HG03064 (cell line): ENCODE data around the gene SLC25A52.
A peak's percentile ranks its signal among the peaks of the same experiment; 100 is the strongest.
"Not testable (repeated sequence)": the region's sequence is repeated elsewhere in the genome, so short reads cannot be mapped to it uniquely, and the experiment has no call there.

Source experiments
- ATAC-seq: cut with Tn5 transposase; IDR thresholded peaks from one replicate; pipeline ENCODE4 v1.9.1; 2021; ENCODE audit warnings: low read depth; ENCODE audit not compliant: unreplicated experiment

The SLC25A52 gene, protein sequence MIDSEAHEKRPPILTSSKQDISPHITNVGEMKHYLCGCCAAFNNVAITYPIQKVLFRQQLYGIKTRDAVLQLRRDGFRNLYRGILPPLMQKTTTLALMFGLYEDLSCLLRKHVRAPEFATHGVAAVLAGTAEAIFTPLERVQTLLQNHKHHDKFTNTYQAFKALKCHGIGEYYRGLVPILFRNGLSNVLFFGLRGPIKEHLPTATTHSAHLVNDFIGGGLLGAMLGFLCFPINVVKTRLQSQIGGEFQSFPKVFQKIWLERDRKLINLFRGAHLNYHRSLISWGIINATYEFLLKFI

DNA sequence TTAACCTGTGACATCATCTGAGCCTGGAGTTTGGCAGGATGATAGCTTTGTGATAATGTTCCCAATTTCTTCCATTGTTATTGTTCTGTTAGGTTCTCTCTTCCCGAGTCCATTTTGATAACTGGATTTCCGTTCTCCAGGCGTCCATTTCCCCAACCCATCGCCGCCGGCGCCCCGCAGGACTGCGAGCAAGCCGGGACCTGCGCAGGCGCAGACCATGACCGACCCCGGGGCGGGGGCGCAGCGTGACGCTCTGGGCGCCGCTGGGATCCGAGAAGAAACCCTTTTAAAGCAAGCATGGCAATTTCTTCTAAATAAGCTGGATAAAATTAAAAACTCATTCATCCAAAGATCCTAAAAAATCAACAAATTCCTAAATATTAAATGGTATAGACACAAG lies at the start of gene SLC25A52:
Gene SLC25A52 (minus strand): TSS at position 186 of the 400 bp plus-strand sequence. CDS start 219 bp downstream, outside the sequence.
- ATAC-seq = no peak

DNA sequence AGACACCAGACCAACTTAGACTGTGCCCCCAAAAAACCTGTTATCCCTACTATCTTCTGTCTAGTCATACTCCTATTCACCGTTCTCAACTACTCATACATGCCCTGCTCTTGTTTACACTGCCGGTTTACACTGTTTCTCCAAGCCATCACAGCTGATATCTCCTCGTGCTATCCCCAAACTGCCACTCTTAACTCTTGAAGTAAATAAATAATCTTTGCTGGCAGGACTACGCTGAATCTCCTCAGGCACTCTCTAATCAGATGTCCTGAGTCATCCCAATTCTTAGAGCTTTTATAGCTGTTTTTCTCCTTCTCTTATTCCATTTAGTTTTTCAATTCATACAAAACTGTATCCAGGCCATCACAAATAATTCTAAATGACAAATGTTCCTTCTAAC lies 48.4 kb upstream of the SLC25A52 start:
- not testable (repeated sequence) for ATAC-seq

- ATAC-seq = no peak
Observed at GRCh38 chr18:31801078-31801477, 40.4 kb upstream of the SLC25A52 start.

DNA sequence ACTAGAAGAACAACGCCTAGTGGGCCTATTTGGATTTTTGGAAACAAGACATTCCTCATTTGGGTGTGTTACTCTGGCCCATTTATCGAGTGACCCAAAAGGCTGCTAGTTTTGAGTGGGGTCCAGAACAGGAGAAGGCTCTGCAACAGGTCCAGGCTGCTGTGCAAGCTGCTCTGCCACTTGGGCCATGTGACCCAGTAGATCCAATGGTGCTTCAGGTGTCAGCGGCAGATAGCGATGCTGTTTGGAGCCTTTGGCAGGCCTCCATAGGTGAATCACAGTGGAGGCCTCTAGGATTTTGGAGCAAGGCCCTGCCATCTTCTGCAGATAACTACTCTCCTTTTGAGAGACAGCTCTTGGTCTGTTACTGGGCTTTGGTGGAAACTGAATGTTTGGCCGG lies 38.6 kb upstream of the SLC25A52 start:
- ATAC-seq = not testable (repeated sequence)

- no peak for ATAC-seq
Observed at GRCh38 chr18:31798399-31798798, 37.7 kb upstream of the SLC25A52 start.

- ATAC-seq = no peak
Observed at GRCh38 chr18:31795747-31796146, 35.1 kb upstream of the SLC25A52 start.

- ATAC-seq = no peak
Observed at GRCh38 chr18:31793531-31793930, 32.9 kb upstream of the SLC25A52 start.

DNA sequence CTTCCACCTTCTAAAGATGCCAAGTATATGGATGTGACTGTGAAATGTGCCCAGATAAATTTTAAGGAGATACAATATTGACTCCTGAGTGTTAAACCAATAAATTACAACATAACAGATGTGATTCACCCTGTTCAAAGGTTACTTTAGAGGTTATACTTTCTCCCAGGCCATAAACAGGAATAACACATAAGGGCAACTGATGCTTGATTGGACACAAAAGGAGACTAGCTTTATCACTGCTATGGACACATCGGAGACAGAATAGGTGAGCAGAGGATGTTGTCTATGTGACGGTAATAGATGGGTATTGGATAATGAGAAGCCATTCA lies 31.9 kb upstream of the SLC25A52 start:
- ATAC-seq = no peak

- ATAC-seq = peak; percentile 96
Observed at GRCh38 chr18:31791817-31792579, 31.3 kb upstream of the SLC25A52 start.

GRCh38 chr18:31789409-31789808 lies 28.7 kb upstream of the SLC25A52 start:
- ATAC-seq = no peak

- no peak for ATAC-seq
Observed at GRCh38 chr18:31783059-31783458, 22.4 kb upstream of the SLC25A52 start.

- ATAC-seq = no peak
Observed at GRCh38 chr18:31778391-31778950, 17.8 kb upstream of the SLC25A52 start.

- no peak for ATAC-seq
Observed at GRCh38 chr18:31776093-31776492, 15.4 kb upstream of the SLC25A52 start.

GRCh38 chr18:31774962-31775361 lies 14.3 kb upstream of the SLC25A52 start:
- ATAC-seq = no peak

DNA sequence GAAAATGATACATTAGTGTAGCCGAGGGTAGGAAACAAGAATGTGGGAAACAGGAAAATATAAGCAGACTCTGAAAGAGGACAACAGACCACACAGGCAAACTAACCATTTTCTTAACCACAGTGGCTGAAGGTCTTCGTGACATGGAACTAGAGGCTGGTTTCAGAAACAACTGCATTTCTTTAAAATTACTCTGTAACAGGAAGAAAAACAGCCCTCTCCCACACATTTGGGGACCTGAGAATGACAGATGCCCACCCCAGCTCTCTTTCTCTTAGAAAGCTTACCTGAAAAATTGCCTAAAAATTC lies 13.8 kb upstream of the SLC25A52 start:
- no peak for ATAC-seq

GRCh38 chr18:31773774-31774476 lies 13.2 kb upstream of the SLC25A52 start:
- ATAC-seq = no peak

GRCh38 chr18:31772699-31773098 lies 12.0 kb upstream of the SLC25A52 start:
- no peak for ATAC-seq

DNA sequence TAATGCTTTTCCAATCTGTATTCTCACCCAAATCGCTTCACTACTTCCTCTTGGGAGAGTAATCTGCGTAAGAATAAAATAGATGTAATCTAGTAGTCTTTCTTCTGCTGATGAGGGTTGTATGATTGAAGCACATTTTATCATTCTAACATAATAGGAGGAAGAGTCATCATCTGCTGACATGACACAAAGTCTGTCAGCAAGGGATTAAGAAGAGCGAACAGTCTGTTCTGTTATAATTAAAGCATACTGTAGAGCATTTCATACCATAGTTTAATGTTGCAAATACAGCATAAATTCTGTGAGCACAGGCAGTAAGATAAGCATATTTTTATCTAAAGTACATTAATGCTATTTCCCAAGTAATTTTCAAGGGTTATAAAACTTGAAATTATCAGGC lies 10.4 kb downstream of the SLC25A52 start:
- ATAC-seq = no peak

DNA sequence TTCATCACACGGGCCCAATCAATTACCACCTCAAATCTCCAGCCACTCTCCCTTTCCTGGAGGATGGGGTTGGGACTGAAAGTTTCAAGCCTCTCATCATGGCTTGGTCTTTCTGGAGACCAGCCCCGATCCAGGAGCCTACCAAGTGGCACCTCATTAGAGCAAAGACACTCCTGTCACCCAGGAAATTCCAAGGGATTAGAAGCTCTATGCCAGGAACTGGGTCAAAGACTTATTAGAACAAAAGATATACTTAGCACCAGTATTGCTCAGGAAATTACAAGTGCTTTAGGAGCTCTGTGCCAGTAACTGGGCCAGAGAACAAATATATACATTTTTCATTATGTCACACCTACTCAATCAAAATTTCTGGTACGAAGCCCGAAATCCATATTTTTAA lies 14.3 kb downstream of the SLC25A52 start:
- ATAC-seq = no peak

DNA sequence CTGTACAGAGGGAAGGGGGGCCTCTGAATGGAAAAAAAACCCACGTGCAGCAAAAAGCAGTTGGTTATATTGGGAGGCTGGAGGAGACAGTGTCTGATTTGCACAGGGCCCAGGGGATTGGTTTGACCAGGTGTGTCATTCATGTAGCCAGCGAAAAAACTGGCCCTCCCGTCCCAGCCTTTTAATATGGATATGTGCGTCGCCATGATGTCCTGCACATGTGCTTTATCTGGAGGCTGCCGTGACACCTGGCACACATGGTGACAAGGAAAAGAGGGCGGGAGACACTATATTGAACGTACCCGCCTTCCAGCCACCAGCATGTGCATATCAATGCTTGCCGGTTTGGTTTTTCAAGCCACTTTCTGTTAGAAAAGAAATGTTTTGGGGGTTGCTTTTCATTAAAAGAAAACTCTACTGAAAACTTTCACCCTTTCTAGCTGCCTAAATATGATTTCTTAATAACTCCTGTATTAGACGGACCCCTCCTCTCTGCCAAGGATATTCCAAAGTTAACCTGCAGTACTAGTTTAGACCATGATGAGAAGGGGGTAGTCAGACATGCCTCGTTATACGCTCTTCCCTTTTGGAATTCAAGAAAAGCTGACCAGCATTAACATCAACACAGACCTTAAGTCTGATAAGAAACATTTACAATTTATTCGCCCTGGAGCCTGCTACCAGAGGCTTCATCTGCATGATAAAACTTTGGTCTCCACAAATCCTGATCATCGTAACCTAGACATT lies 16.2 kb downstream of the SLC25A52 start:
- no peak for ATAC-seq

GRCh38 chr18:31743600-31743999 lies 17.1 kb downstream of the SLC25A52 start:
- ATAC-seq = not testable (repeated sequence)
